ENCODE data around the gene ONECUT2. TPM values are rescaled to one million over a fixed set of nuclear protein-coding genes. Genes with fewer than 3 reads are reported as not detected.

Gene ONECUT2
- total RNA-seq, 1 experiment from 2014 or later: 1.5 TPM

- no peak for DNase-seq (ENCODE audit: low read depth)
These were observed 4.2 kb upstream of the ONECUT2 start for GRCh38 chr18:57431002-57431382.

- no peak for DNase-seq (ENCODE audit: low read depth)
These were observed 3.6 kb upstream of the ONECUT2 start for GRCh38 chr18:57431467-57432080.

GRCh38 chr18:57432140-57432539 lies 3.0 kb upstream of the ONECUT2 start:
- no peak for DNase-seq (ENCODE audit: low read depth)

- no peak for DNase-seq (ENCODE audit: low read depth)
These were observed 2.3 kb upstream of the ONECUT2 start for GRCh38 chr18:57432751-57433400.

GRCh38 chr18:57433482-57433881 lies 1.7 kb upstream of the ONECUT2 start:
- peak; percentile 22 for DNase-seq (ENCODE audit: low read depth)

GRCh38 chr18:57433934-57434535 lies 1.1 kb upstream of the ONECUT2 start:
- peak; percentile 29 for DNase-seq (ENCODE audit: low read depth)

GRCh38 chr18:57435846-57436190 lies 644 bp downstream of the ONECUT2 start:
- DNase-seq (ENCODE audit: low read depth): no peak

- DNase-seq (ENCODE audit: low read depth): no peak
These were observed 1.2 kb downstream of the ONECUT2 start for GRCh38 chr18:57436191-57436964.

GRCh38 chr18:57436965-57437333 lies 1.8 kb downstream of the ONECUT2 start:
- DNase-seq (ENCODE audit: low read depth): no peak

GRCh38 chr18:57437402-57437765 lies 2.2 kb downstream of the ONECUT2 start:
- no peak for DNase-seq (ENCODE audit: low read depth)

- DNase-seq (ENCODE audit: low read depth): no peak
These were observed 2.8 kb downstream of the ONECUT2 start for GRCh38 chr18:57437766-57438671.

GRCh38 chr18:57438743-57439608 lies 3.8 kb downstream of the ONECUT2 start:
- no peak for DNase-seq (ENCODE audit: low read depth)

- DNase-seq (ENCODE audit: low read depth): no peak
These were observed 4.4 kb downstream of the ONECUT2 start for GRCh38 chr18:57439609-57439968.

GRCh38 chr18:57439985-57440330 lies 4.8 kb downstream of the ONECUT2 start:
- no peak for DNase-seq (ENCODE audit: low read depth)

GRCh38 chr18:57440331-57441070 lies 5.3 kb downstream of the ONECUT2 start:
- DNase-seq (ENCODE audit: low read depth): no peak

GRCh38 chr18:57441071-57441794 lies 6.1 kb downstream of the ONECUT2 start:
- no peak for DNase-seq (ENCODE audit: low read depth)

- no peak for DNase-seq (ENCODE audit: low read depth)
These were observed 8.1 kb downstream of the ONECUT2 start for GRCh38 chr18:57443247-57443646.

GRCh38 chr18:57443702-57444101 lies 8.5 kb downstream of the ONECUT2 start:
- DNase-seq (ENCODE audit: low read depth): no peak

GRCh38 chr18:57444301-57444759 lies 9.2 kb downstream of the ONECUT2 start:
- no peak for DNase-seq (ENCODE audit: low read depth)
